H1 (cell line): Measurements from ENCODE around the gene KLHL35. TPM values are rescaled to one million over a fixed set of nuclear protein-coding genes. Genes with fewer than 3 reads are reported as not detected.

Experiments
- CTCF ChIA-PET: fragments of 300-600 bp; sonication (Branson Sonifier 250); formaldehyde crosslinking; loops from one replicate; lab custom pipeline; 2021; ENCODE audit not compliant: partially characterized antibody; lab: Charles Lee
- POLR2A ChIA-PET: fragments of 300-600 bp; sonication (Branson Sonifier 250); formaldehyde crosslinking; loops from one replicate; lab custom pipeline; 2021; ENCODE audit warnings: inconsistent platforms; ENCODE audit not compliant: partially characterized antibody; lab: Charles Lee
- DNase-seq, 2 experiments: peaks; one replicate each; pipeline versions ENCODE4 v3.0.0 to v3.0.0-alpha.2; 2010 to 2022; ENCODE audit warnings: low spot score in 2 of 2, low read depth in 1 of 2, mixed read lengths in 1 of 2
- FAIRE-seq: peaks from 2 replicates; lab custom pipeline; 2011; peaks lifted over from hg19 to GRCh38; lab: Jason Lieb, UNC
- H2AFZ ChIP-seq: 2 replicates; pipeline ENCODE4 v1.8.1; 2012; ENCODE audit warnings: low read length, inconsistent platforms
- H2AK5ac ChIP-seq: 2 replicates; pipeline ENCODE4 v1.6.1; 2013; ENCODE audit warnings: low read depth, low read length
- H2BK120ac ChIP-seq: replicated peaks from 2 replicates; pipeline ENCODE3; 2013; ENCODE audit warnings: low read depth, low read length, inconsistent platforms
- H2BK12ac ChIP-seq: 2 replicates; pipeline ENCODE4 v1.6.1; 2013; ENCODE audit warnings: low read depth, low read length
- H2BK15ac ChIP-seq: 2 replicates; pipeline ENCODE4 v1.6.1; 2013; ENCODE audit warnings: low read length
- H2BK20ac ChIP-seq: 2 replicates; pipeline ENCODE4 v1.6.1; 2013; ENCODE audit warnings: low read length
- H2BK5ac ChIP-seq: 2 replicates; pipeline ENCODE4 v1.6.1; 2013; ENCODE audit warnings: low read depth, low read length
- H3K14ac ChIP-seq: 2 replicates; pipeline ENCODE4 v1.6.1; 2013; ENCODE audit warnings: inconsistent platforms; ENCODE audit not compliant: insufficient read length
- H3K18ac ChIP-seq: 2 replicates; pipeline ENCODE4 v1.6.1; 2013; ENCODE audit warnings: low read length; ENCODE audit errors: extremely low read depth
- H3K23ac ChIP-seq: 2 replicates; pipeline ENCODE4 v1.6.1; 2013; ENCODE audit warnings: inconsistent platforms; ENCODE audit not compliant: insufficient read length
- H3K23me2 ChIP-seq: 2 replicates; pipeline ENCODE4 v1.6.1; 2013; ENCODE audit warnings: low read depth, low read length
- H3K27ac ChIP-seq: 2 replicates; pipeline ENCODE4 v1.6.1; 2011; ENCODE audit warnings: low read depth, low read length, inconsistent platforms
- H3K27me3 ChIP-seq, 4 experiments: replicated peaks in 1 of 4; 1 replicate in 1 of 4; 2 replicates in 3 of 4; pipeline versions ENCODE4 v1.6.1 to v1.8.1; 2011 to 2013; ENCODE audit warnings: low read length in 3 of 4, mild to moderate bottlenecking in 3 of 4, inconsistent platforms in 2 of 4, mixed read lengths in 2 of 4, moderate library complexity in 1 of 4; ENCODE audit not compliant: control insufficient read depth in 3 of 4, insufficient read depth in 3 of 4; ENCODE audit errors: extremely low read depth in 1 of 4
- H3K36me3 ChIP-seq, 4 experiments: 2 replicates each; pipeline versions ENCODE4 v1.6.1 to v1.8.1; 2011 to 2013; ENCODE audit warnings: mild to moderate bottlenecking in 4 of 4, low read length in 3 of 4, moderate library complexity in 2 of 4, control low read depth in 1 of 4, inconsistent platforms in 1 of 4; ENCODE audit not compliant: insufficient read depth in 4 of 4, control insufficient read depth in 2 of 4
- H3K4ac ChIP-seq: replicated peaks from 2 replicates; pipeline ENCODE3; 2013; ENCODE audit warnings: low read length, low read depth, mixed read lengths, inconsistent platforms; ENCODE audit not compliant: insufficient read length
- H3K4me1 ChIP-seq, 4 experiments: replicated peaks in 1 of 4; 1 replicate in 1 of 4; 2 replicates in 3 of 4; pipeline versions ENCODE4 v1.6.1 to v1.8.1; 2011 to 2013; ENCODE audit warnings: low read length in 3 of 4, inconsistent platforms in 2 of 4, mixed read lengths in 1 of 4; ENCODE audit not compliant: insufficient read depth in 4 of 4, control insufficient read depth in 3 of 4
- H3K4me2 ChIP-seq, 2 experiments: 2 replicates each; pipeline versions ENCODE4 v1.6.1 to v1.8.1; 2011 to 2013; ENCODE audit warnings: low read depth in 2 of 2, low read length in 2 of 2, control low read depth in 1 of 2, inconsistent platforms in 1 of 2, mild to moderate bottlenecking in 1 of 2; ENCODE audit not compliant: insufficient read depth in 1 of 2
- H3K4me3 ChIP-seq, 4 experiments: fragments of 200-600, 300-600 bp in 1 of 4; sonication (generic), shearing (Covaris generic), sonication (Bioruptor Twin) in 1 of 4; 2 replicates each; pipeline versions ENCODE4 v1.5.1 to v1.8.1; 2011 to 2016; ENCODE audit warnings: low read length in 4 of 4, low read depth in 3 of 4, control low read depth in 2 of 4, inconsistent platforms in 2 of 4, mild to moderate bottlenecking in 2 of 4, mixed read lengths in 1 of 4, moderate library complexity in 1 of 4; ENCODE audit not compliant: insufficient read depth in 2 of 4; ENCODE audit errors: extremely low read depth in 1 of 4
- H3K56ac ChIP-seq: replicated peaks from 2 replicates; pipeline ENCODE3; 2013; ENCODE audit warnings: low read depth, mild to moderate bottlenecking, mixed read lengths, low read length, inconsistent platforms; ENCODE audit not compliant: insufficient read length
- H3K79me1 ChIP-seq: 2 replicates; pipeline ENCODE4 v1.6.1; 2013; ENCODE audit warnings: low read depth, low read length, control low read depth
- H3K79me2 ChIP-seq, 2 experiments: 2 replicates each; pipeline versions ENCODE4 v1.6.1 to v1.8.1; 2012 to 2013; ENCODE audit warnings: low read length in 2 of 2, mild to moderate bottlenecking in 2 of 2, inconsistent platforms in 1 of 2; ENCODE audit not compliant: insufficient read depth in 2 of 2, control insufficient read depth in 1 of 2
- H3K9ac ChIP-seq, 4 experiments: replicated peaks in 1 of 4; 1 replicate in 1 of 4; 2 replicates in 3 of 4; pipeline versions ENCODE4 v1.6.1 to v1.8.1; 2011 to 2013; ENCODE audit warnings: low read depth in 3 of 4, low read length in 3 of 4, control low read depth in 2 of 4, mild to moderate bottlenecking in 2 of 4, moderate library complexity in 2 of 4, inconsistent platforms in 1 of 4; ENCODE audit errors: extremely low read depth in 1 of 4
- H3K9me3 ChIP-seq, 2 experiments: 2 replicates each; pipeline versions ENCODE4 v1.6.1 to v1.8.1; 2012 to 2013; ENCODE audit warnings: mild to moderate bottlenecking in 2 of 2, moderate library complexity in 2 of 2, control low read depth in 1 of 2, inconsistent platforms in 1 of 2, low read depth in 1 of 2, low read length in 1 of 2, mixed read lengths in 1 of 2; ENCODE audit not compliant: insufficient read depth in 2 of 2
- H4K20me1 ChIP-seq, 2 experiments: replicated peaks in 1 of 2; 2 replicates each; pipeline versions ENCODE3 to v1.8.1; 2011 to 2013; ENCODE audit warnings: inconsistent platforms in 2 of 2, low read length in 2 of 2, mild to moderate bottlenecking in 1 of 2; ENCODE audit not compliant: insufficient read depth in 2 of 2, control insufficient read depth in 1 of 2
- H4K5ac ChIP-seq: 2 replicates; pipeline ENCODE4 v1.6.1; 2013; ENCODE audit warnings: low read length, low read depth, mixed read lengths, inconsistent platforms; ENCODE audit not compliant: insufficient read length
- H4K8ac ChIP-seq: 2 replicates; pipeline ENCODE4 v1.8.0; 2013; ENCODE audit warnings: mild to moderate bottlenecking, moderate library complexity, low read length, inconsistent platforms; ENCODE audit not compliant: insufficient read depth; ENCODE audit errors: extremely low read depth
- H4K91ac ChIP-seq: replicated peaks from 2 replicates; pipeline ENCODE3; 2013; ENCODE audit warnings: low read length, mixed read lengths, inconsistent platforms; ENCODE audit not compliant: insufficient read length
- BRCA1 ChIP-seq: IDR thresholded peaks from 2 replicates; pipeline ENCODE4 v1.6.1; 2012; ENCODE audit warnings: low read depth, low read length, improper control_type of control experiment
- CEBPB ChIP-seq: IDR thresholded peaks from 2 replicates; pipeline ENCODE4 v1.6.1; 2012; ENCODE audit warnings: low read depth, low read length
- CTBP2 ChIP-seq: IDR thresholded peaks from 2 replicates; pipeline ENCODE4 v1.7.0; 2011; ENCODE audit warnings: borderline replicate concordance, mild to moderate bottlenecking, moderate library complexity, mixed read lengths, low read length; ENCODE audit not compliant: insufficient read depth, insufficient read length
- HDAC2 ChIP-seq, 2 experiments: fragments of 300-600 bp in 1 of 2; sonication (generic) in 1 of 2; IDR thresholded peaks; 2 replicates each; pipeline ENCODE4 v1.6.1; 2011 to 2012; ENCODE audit warnings: low read depth in 2 of 2, low read length in 2 of 2, mild to moderate bottlenecking in 2 of 2, moderate library complexity in 2 of 2, borderline replicate concordance in 1 of 2, inconsistent platforms in 1 of 2
- JUN ChIP-seq: IDR thresholded peaks from 2 replicates; pipeline ENCODE4 v1.6.1; 2011; ENCODE audit warnings: low read depth, mild to moderate bottlenecking, improper control_type of control experiment, low read length
- NRF1 ChIP-seq: IDR thresholded peaks from 2 replicates; pipeline ENCODE4 v1.6.1; 2011; ENCODE audit warnings: mild to moderate bottlenecking, low read depth, low read length, improper control_type of control experiment
- PHF8 ChIP-seq: fragments of 200-600 bp; sonication (generic); conservative IDR thresholded peaks from 2 replicates; pipeline ENCODE4 v1.7.1; 2012; ENCODE audit warnings: low read depth, mild to moderate bottlenecking, inconsistent platforms, low read length, moderate library complexity
- RFX5 ChIP-seq: IDR thresholded peaks from 2 replicates; pipeline ENCODE4 v1.6.1; 2011; ENCODE audit warnings: low read depth, low read length, improper control_type of control experiment, borderline replicate concordance
- RNF2 ChIP-seq: fragments of 200-900, 300-1000 bp; sonication (generic); IDR thresholded peaks from 2 replicates; pipeline ENCODE4 v1.7.1; 2016; ENCODE audit warnings: borderline replicate concordance, low read depth, mild to moderate bottlenecking, antibody characterized with exemption, low read length; ENCODE audit not compliant: poor library complexity, severe bottlenecking; ENCODE audit errors: missing control alignments
- TAF7 ChIP-seq: optimal IDR thresholded peaks from 2 replicates; pipeline ENCODE3; 2011; ENCODE audit warnings: low read depth, mild to moderate bottlenecking, inconsistent platforms, low read length, moderate library complexity, borderline replicate concordance
- WGBS, 2 experiments: shearing (Covaris generic) in 1 of 2; methylation state at CpG; one replicate each; pipeline versions ENCODE4 v1.1.6 to v1.1.7; 2013 to 2015; ENCODE audit warnings: low lambda C conversion rate in 2 of 2, mixed read lengths in 2 of 2, inconsistent platforms in 1 of 2, low coverage in 1 of 2, missing lambda C conversion rate in 1 of 2; ENCODE audit not compliant: insufficient replicate concordance in 2 of 2, insufficient coverage in 1 of 2, insufficient read length in 1 of 2; ENCODE audit errors: extremely low coverage in 1 of 2, missing lambda C conversion rate in 1 of 2; 5-methylcytosine and 5-hydroxymethylcytosine counted together
- polyA plus RNA-seq, 7 experiments: library from polyadenylated mRNA; depleted of rRNA in 3 of 7; stranded (reverse) in 5 of 7; unstranded in 2 of 7; fragments of >200 nt in 5 of 7; fragments of 200-250 nt in 2 of 7; gene quantifications; 1 replicate in 5 of 7; 2 replicates in 1 of 7; 4 replicates in 1 of 7; pipeline versions ENCODE4 v1.2.1 to v1.2.3, GENCODE V29; 2011 to 2013; ENCODE audit warnings: missing spikeins in 2 of 7, mixed read lengths in 2 of 7
- total RNA-seq: library from RNA; stranded (reverse); fragmentation: NEBNext Ultra II Directional; extraction: Animal tissue kit (Norgen Biotek cat#: 25700); gene quantifications from 2 replicates; pipeline ENCODE4 v1.2.1, GENCODE V29; 2021
- TF ChIP-seq, protein P1 (sequence below): IDR thresholded peaks from 2 replicates; pipeline ENCODE4 v1.6.1; 2012; ENCODE audit warnings: inconsistent platforms

The KLHL35 gene
- total and polyA plus RNA-seq, 2 of the 8 experiments (the other 6 are each of a cell fraction or from before 2014, with no cell fraction given), result 0.35 to 0.41 TPM

- peaks cover 0 to 2% of the 10 kb centered on the region in 2 experiments for H4K20me1 ChIP-seq
- no peak overlapping the region for H3K4me3 ChIP-seq
- H3K27me3 ChIP-seq, result no peaks in the 10 kb centered on the region
- 87% methylated on average over 15 of the region's 15 CpGs; no CpG with 5 or more reads in 1 of the 2 experiments for whole genome bisulfite sequencing, 2 experiments
- H3K14ac ChIP-seq, result no peak overlapping the region
- H4K5ac ChIP-seq, result no peak overlapping the region
- peaks cover 0 to 16% (median 6%) of the 10 kb centered on the region in 4 experiments; a peak in 4 of 7 replicates for H3K4me1 ChIP-seq
- no peaks in the 10 kb centered on the region for H3K9me3 ChIP-seq
- no peak overlapping the region for H3K23ac ChIP-seq
- H2BK5ac ChIP-seq, result no peak overlapping the region
- H2BK120ac ChIP-seq, result no peak overlapping the region
- H3K79me1 ChIP-seq, result no peaks in the 10 kb centered on the region
- H3K18ac ChIP-seq, result no peak overlapping the region
- H3K4ac ChIP-seq, result no peak overlapping the region
- H4K91ac ChIP-seq, result no peak overlapping the region
- H4K8ac ChIP-seq, result no peak overlapping the region
- ChIA-PET CTCF (interaction anchor here (0.7 to 9.3 kb wide), 12 partner anchors 9 to 162 kb away, joined by 3 to 318 read pairs (median 4); partner anchors contain the start of genes GDPD5 and KLHL35), POLR2A (interaction anchor here (0.8 to 4.5 kb wide), 8 partner anchors 9 to 132 kb away, joined by 3 to 13 read pairs (median 3); partner anchors contain the start of gene KLHL35)
- H2BK12ac ChIP-seq, result no peak overlapping the region
- H3K56ac ChIP-seq, result no peak overlapping the region
- no peaks in the 10 kb centered on the region for H3K79me2 ChIP-seq
- DNase-seq, result no peak
- H2BK15ac ChIP-seq, result no peak overlapping the region
- H2AK5ac ChIP-seq, result no peak overlapping the region
- no peak for FAIRE-seq
- TF ChIP-seq PHF8 (no peak), CEBPB (no peak), BRCA1 (no peak), RFX5 (no peak), JUN (no peak), RNF2 (no peak), CTBP2 (no peak), NRF1 (no peak), HDAC2 (IDR thresholded peaks at IDR 0.05; ENCODE audit: borderline replicate concordance in 1 of 2, low read depth in 2 of 2, low read length in 2 of 2) (no peak), TAF7 (no peak)
- TF ChIP-seq, protein P1, sequence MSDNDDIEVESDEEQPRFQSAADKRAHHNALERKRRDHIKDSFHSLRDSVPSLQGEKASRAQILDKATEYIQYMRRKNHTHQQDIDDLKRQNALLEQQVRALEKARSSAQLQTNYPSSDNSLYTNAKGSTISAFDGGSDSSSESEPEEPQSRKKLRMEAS, result no peak
- no peak overlapping the region for H3K4me2 ChIP-seq
- no peaks in the 10 kb centered on the region for H3K23me2 ChIP-seq
- no peaks in the 10 kb centered on the region for H3K36me3 ChIP-seq
- no peak overlapping the region for H2BK20ac ChIP-seq
- no peak overlapping the region for H2AFZ ChIP-seq
- H3K9ac ChIP-seq, result no peak overlapping the region
- H3K27ac ChIP-seq, result no peak overlapping the region
These were observed 9.3 kb upstream of the KLHL35 start for GRCh38 chr11:75442161-75442885.
